ENCODE measurements around the gene MVP. TPM values are rescaled to one million over a fixed set of nuclear protein-coding genes. Genes with fewer than 3 reads are reported as not detected.

Gene MVP
- total RNA-seq, 2 donors from 2014 or later = 44.4 to 77.9 TPM

DNA sequence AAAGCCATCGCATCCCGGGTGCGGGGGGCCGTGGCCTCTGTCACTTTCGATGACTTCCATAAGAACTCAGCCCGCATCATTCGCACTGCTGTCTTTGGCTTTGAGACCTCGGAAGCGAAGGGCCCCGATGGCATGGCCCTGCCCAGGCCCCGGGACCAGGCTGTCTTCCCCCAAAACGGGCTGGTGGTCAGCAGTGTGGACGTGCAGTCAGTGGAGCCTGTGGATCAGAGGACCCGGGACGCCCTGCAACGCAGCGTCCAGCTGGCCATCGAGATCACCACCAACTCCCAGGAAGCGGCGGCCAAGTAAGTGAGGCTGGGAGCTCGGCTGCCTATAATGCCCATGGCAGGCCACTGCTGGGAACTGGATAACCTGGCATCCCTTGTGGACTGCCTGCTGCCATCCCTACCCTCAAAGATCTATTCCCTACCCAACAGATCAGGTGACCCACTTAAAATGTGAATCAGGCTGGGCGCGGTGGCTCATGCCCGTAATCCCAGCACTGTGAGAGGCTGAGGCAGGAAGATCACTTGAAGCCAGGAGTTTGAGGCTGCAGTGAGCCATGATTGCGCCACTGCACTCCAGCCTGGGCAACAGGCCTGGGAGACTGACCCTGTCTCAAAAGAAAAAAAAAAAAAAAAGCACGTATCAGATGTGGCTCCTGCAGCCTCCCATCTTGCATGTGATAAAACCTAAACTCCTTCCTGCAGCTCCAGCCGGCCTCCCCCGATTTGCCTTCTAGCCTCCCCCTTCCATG is 24.5 kb downstream of the MVP start:
- TF ChIP-seq CTCF (IDR thresholded peaks at IDR 0.05) = no peak
- H3K9me3 ChIP-seq = no peaks in the 10 kb centered on the region
- H3K27me3 ChIP-seq = no peaks in the 10 kb centered on the region
- peak; percentile 80 for DNase-seq (ENCODE audit: low spot score)
- H3K36me3 ChIP-seq = peaks cover 76% of the 10 kb centered on the region
- peak overlapping the region in 1 of 2 donors; percentile 23 for H3K27ac ChIP-seq
- H3K4me1 ChIP-seq = no peaks in the 10 kb centered on the region
- no peak overlapping the region for H3K4me3 ChIP-seq

DNA sequence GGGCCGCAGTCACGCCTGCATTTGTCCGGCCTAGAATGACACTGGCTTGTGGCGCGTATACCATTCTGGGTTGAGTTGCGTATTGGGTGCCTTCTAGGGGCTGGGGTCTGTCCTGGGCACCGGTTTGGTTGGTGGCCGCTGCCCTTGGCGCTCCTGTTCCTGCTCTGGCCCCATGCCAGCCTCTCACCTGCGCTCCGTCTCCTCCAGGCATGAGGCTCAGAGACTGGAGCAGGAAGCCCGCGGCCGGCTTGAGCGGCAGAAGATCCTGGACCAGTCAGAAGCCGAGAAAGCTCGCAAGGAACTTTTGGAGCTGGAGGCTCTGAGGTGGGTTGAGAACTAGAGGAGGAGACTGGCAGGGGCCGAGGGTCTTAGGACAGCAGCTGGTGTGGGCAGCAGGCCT is 25.4 kb downstream of the MVP start:
- Histone ChIP-seq H3K36me3 (peaks cover 67% of the 10 kb centered on the region), H3K27ac (no peak overlapping the region), H3K27me3 (no peaks in the 10 kb centered on the region), H3K4me1 (no peaks in the 10 kb centered on the region), H3K9me3 (no peaks in the 10 kb centered on the region), H3K4me3 (no peak overlapping the region)
- no peak for TF ChIP-seq CTCF (IDR thresholded peaks at IDR 0.05)
- DNase-seq (ENCODE audit: low spot score) = no peak

DNA sequence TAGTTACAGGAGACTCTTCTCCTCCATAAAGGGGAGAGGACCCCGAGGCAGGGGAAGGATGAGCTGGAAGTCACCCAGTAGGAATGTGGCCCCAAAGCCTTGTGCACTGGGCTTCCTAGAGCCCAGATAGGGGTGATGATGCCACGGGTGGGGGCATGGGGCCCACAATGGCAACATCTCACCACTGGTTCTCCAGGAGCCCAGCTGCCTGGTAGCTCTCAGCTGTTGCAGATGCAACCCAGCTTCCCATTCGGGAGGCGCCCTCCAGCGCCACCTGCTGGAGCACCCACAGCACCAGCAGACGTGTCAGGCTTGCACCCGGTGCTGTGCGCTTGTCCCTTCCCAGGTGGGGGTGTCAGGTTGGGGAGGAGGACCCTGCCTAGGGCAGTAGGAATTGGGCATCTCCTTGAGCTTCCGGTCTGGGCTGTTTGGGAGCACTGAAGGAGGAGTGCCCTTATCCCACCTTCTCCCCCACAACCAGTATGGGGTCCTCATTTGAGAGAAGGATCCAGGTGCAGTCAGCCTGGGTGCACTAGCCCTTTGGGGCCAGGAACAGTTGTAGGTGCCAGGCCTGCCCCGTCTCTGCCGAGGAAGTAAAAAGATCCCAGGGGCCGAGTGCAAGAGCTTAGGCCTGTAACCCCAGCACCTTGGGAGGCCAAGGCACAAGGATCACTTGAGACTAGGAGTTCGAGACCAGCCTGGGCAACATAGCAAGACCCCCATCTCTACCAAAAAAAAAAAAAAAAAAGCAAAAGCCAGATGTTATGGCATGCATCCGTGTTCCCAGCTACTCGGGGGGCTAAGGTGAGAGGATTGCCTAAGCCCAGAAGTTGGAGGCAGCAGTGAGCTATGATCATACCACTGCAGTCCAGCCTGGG is 28.4 kb downstream of the MVP start:
- peak; percentile 74 for DNase-seq (ENCODE audit: low spot score)
- Histone ChIP-seq H3K27me3 (no peaks in the 10 kb centered on the region), H3K27ac (no peak overlapping the region), H3K36me3 (peaks cover 41% of the 10 kb centered on the region), H3K4me3 (no peak overlapping the region), H3K9me3 (no peaks in the 10 kb centered on the region), H3K4me1 (no peaks in the 10 kb centered on the region)
- peak; percentile 81 to 94 for TF ChIP-seq CTCF (IDR thresholded peaks at IDR 0.05)

- no peak for DNase-seq (ENCODE audit: low spot score)
- H3K27ac ChIP-seq = no peak overlapping the region
- H3K36me3 ChIP-seq = peaks cover 32% of the 10 kb centered on the region
- H3K4me1 ChIP-seq = no peaks in the 10 kb centered on the region
- H3K9me3 ChIP-seq = no peaks in the 10 kb centered on the region
- TF ChIP-seq CTCF (IDR thresholded peaks at IDR 0.05) = no peak
- no peaks in the 10 kb centered on the region for H3K27me3 ChIP-seq
- no peak overlapping the region for H3K4me3 ChIP-seq
Observed at GRCh38 chr16:29849505-29849904, 29.2 kb downstream of the MVP start.

- Histone ChIP-seq H3K27me3 (no peaks in the 10 kb centered on the region), H3K4me3 (no peak overlapping the region), H3K27ac (no peak overlapping the region), H3K36me3 (peaks cover 19% of the 10 kb centered on the region), H3K4me1 (no peaks in the 10 kb centered on the region), H3K9me3 (no peaks in the 10 kb centered on the region)
- TF ChIP-seq CTCF (IDR thresholded peaks at IDR 0.05) = no peak
- no peak for DNase-seq (ENCODE audit: low spot score)
Observed at GRCh38 chr16:29850998-29851397, 30.7 kb downstream of the MVP start.
